PC-3 (cell line): Measurements from ENCODE around the gene ABLIM1. TPM values are rescaled to one million over a fixed set of nuclear protein-coding genes. Genes with fewer than 3 reads are reported as not detected.

Experiments used
- ATAC-seq: fragments of 200-7000 bp; cut with Tn5 transposase; 2 replicates; pipeline ENCODE4 v1.9.1; 2020; ENCODE audit warnings: mild to moderate bottlenecking, moderate library complexity
- BruUV-seq: library from RNA; stranded (reverse); fragments of 400-500 nt; replicated peaks from 2 replicates; lab custom pipeline; 2021; lab: Mats Ljungman, UMichigan
- CTCF ChIA-PET: fragments of 300-600 bp; sonication (Branson Sonifier 250); formaldehyde crosslinking; loops from one replicate; lab custom pipeline; 2022; ENCODE audit warnings: antibody characterized with exemption; lab: Charles Lee
- POLR2A ChIA-PET: fragments of 300-600 bp; sonication (Branson Sonifier 250); formaldehyde crosslinking; loops from one replicate; lab custom pipeline; 2022; ENCODE audit warnings: antibody characterized with exemption; ENCODE audit not compliant: unreplicated experiment; lab: Charles Lee
- DNase-seq: peaks from one replicate; pipeline ENCODE4 v3.0.0-alpha.2; 2015
- H2AFZ ChIP-seq: fragments of 300-600 bp; sonication (generic); 2 replicates; pipeline ENCODE4 v1.6.0; 2016; ENCODE audit warnings: antibody characterized with exemption, low read length
- H3F3A ChIP-seq: fragments of 300-600 bp; sonication (generic); one replicate; pipeline ENCODE4 v1.6.0; 2017; ENCODE audit warnings: antibody characterized with exemption, low read length, control low read depth, mild to moderate bottlenecking; ENCODE audit not compliant: unreplicated experiment
- H3K27ac ChIP-seq: fragments of 300-600 bp; sonication (generic); 2 replicates; pipeline ENCODE4 v1.5.1; 2016; ENCODE audit warnings: mild to moderate bottlenecking, low read length
- H3K27me3 ChIP-seq: fragments of 300-600 bp; sonication (generic); 2 replicates; pipeline ENCODE4 v1.6.1; 2016; ENCODE audit warnings: low read length, mixed read lengths
- H3K36me3 ChIP-seq: fragments of 300-600 bp; sonication (generic); 2 replicates; pipeline ENCODE4 v1.6.1; 2016; ENCODE audit warnings: low read depth, mixed run types, low read length, mixed read lengths
- H3K4me1 ChIP-seq: fragments of 300-600 bp; sonication (generic); 2 replicates; pipeline ENCODE4 v1.5.1; 2016; ENCODE audit warnings: low read length; ENCODE audit not compliant: insufficient read depth
- H3K4me2 ChIP-seq: fragments of 300-600 bp; sonication (generic); 2 replicates; pipeline ENCODE4 v1.6.0; 2016; ENCODE audit warnings: low read length
- H3K4me3 ChIP-seq: fragments of 300-600 bp; sonication (generic); 2 replicates; pipeline ENCODE4 v1.5.1; 2016; ENCODE audit warnings: mild to moderate bottlenecking, low read length, mixed read lengths
- H3K79me2 ChIP-seq: fragments of 300-600 bp; sonication (generic); 2 replicates; pipeline ENCODE4 v1.6.1; 2017; ENCODE audit warnings: low read length, mixed read lengths
- H3K9ac ChIP-seq: fragments of 300-600 bp; sonication (generic); 2 replicates; pipeline ENCODE4 v1.6.0; 2016; ENCODE audit warnings: mild to moderate bottlenecking, low read length
- H3K9me2 ChIP-seq: fragments of 300-600 bp; sonication (generic); replicated peaks from 2 replicates; pipeline ENCODE4 v1.6.1; 2016; ENCODE audit warnings: mixed run types, low read length, mixed read lengths
- H3K9me3 ChIP-seq: fragments of 300-600 bp; sonication (generic); 2 replicates; pipeline ENCODE4 v1.6.1; 2016; ENCODE audit warnings: low read length, mixed read lengths
- H4K20me1 ChIP-seq: fragments of 300-600 bp; sonication (generic); 2 replicates; pipeline ENCODE4 v1.6.1; 2016; ENCODE audit warnings: low read length, mixed read lengths
- EZH2 ChIP-seq: fragments of 300-600 bp; sonication (generic); IDR thresholded peaks from one replicate; pipeline ENCODE4 v1.6.1; 2017; ENCODE audit warnings: antibody characterized with exemption, mild to moderate bottlenecking, low read length; ENCODE audit not compliant: unreplicated experiment
- EZH2phosphoT487 ChIP-seq: fragments of 300-600 bp; sonication (generic); IDR thresholded peaks from 2 replicates; pipeline ENCODE4 v1.6.1; 2018; ENCODE audit warnings: mild to moderate bottlenecking, antibody characterized with exemption, low read length, borderline replicate concordance
- intact Hi-C: fragments of 100-400 bp; cut with micrococcal nuclease; formaldehyde crosslinking; loops from 2 replicates; pipeline ENCODE4 v1.9.0; 2023
- total RNA-seq: library from RNA; depleted of rRNA; stranded (reverse); fragments of >200 nt; gene quantifications from 2 replicates; pipeline ENCODE4 v1.2.3, GENCODE V29; 2014
- TF ChIP-seq, protein P1 (sequence below): fragments of 300-600 bp; sonication (generic); conservative IDR thresholded peaks from 2 replicates; pipeline ENCODE4 v1.5.1; 2017; ENCODE audit warnings: antibody characterized with exemption, low read depth, mild to moderate bottlenecking, low read length

The ABLIM1 gene
- total RNA-seq, 1 experiment from 2014 or later, result 12.3 TPM

DNA sequence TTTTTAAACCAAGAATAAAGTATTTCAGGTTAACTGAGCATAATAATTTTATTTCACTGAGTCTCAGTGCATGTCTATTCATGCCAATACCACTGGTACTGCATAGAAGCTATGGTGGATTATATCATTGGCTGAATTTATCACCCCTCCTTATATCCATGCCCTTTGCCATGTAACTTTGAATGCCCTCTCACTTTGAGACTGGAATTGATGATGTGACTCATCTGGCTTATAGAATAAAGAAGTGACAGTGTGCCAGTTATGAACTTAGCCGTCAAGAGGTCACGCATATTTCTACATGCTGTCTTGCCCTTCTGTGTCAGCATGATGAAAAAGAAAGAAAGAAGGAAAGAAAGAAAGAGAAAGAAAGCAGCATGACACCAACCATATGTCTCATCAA lies 20.7 kb upstream of the ABLIM1 start:
- ChIA-PET CTCF (no interaction called here), POLR2A (interaction anchor here (0.6 kb wide), 1 partner anchor 26 kb away, joined by 3 read pairs; no protein-coding TSS in a partner anchor)
- no peak overlapping the region for H3K4me2 ChIP-seq
- no peaks in the 10 kb centered on the region for H3K36me3 ChIP-seq
- no TSS peak for BruUV-seq
- H3K79me2 ChIP-seq, result no peaks in the 10 kb centered on the region
- ATAC-seq (no peak; the same call in 1 of the 2 replicates), DNase-seq (no peak)
- H3K4me3 ChIP-seq, result no peak overlapping the region
- H3K9ac ChIP-seq, result no peak overlapping the region
- intact Hi-C loops, result no loop called here
- TF ChIP-seq EZH2 (no peak), EZH2phosphoT487 (no peak)
- TF ChIP-seq, protein P1, sequence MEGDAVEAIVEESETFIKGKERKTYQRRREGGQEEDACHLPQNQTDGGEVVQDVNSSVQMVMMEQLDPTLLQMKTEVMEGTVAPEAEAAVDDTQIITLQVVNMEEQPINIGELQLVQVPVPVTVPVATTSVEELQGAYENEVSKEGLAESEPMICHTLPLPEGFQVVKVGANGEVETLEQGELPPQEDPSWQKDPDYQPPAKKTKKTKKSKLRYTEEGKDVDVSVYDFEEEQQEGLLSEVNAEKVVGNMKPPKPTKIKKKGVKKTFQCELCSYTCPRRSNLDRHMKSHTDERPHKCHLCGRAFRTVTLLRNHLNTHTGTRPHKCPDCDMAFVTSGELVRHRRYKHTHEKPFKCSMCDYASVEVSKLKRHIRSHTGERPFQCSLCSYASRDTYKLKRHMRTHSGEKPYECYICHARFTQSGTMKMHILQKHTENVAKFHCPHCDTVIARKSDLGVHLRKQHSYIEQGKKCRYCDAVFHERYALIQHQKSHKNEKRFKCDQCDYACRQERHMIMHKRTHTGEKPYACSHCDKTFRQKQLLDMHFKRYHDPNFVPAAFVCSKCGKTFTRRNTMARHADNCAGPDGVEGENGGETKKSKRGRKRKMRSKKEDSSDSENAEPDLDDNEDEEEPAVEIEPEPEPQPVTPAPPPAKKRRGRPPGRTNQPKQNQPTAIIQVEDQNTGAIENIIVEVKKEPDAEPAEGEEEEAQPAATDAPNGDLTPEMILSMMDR, result no peak
- no peak overlapping the region for H2AFZ ChIP-seq
- no peak overlapping the region for H3K27ac ChIP-seq
- no peaks in the 10 kb centered on the region for H3K9me3 ChIP-seq
- no peaks in the 10 kb centered on the region for H4K20me1 ChIP-seq
- H3K27me3 ChIP-seq, result no peaks in the 10 kb centered on the region
- peaks cover 19% of the 10 kb centered on the region for H3K4me1 ChIP-seq
- no peaks in the 10 kb centered on the region for H3K9me2 ChIP-seq
- no peaks in the 10 kb centered on the region for H3F3A ChIP-seq

DNA sequence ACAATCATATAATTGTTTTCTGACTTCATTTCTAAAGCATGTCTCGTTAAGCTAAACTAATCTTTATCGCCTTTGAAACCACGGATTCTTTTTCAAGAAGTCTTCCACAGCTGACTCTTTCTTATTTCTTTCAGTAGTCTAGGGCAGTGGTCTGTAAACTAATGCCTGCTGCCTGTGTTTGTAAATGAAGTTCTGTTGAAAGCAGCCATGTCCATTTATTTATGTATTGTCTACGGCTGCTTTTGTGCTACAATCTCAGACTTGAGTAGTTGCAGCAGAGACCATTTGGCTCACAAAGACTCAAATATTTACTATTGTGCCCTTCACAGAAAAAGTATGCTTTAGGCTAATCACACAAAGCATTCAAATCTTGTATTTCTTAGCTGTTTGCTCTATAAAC lies 20.3 kb upstream of the ABLIM1 start:
- intact Hi-C loops, result no loop called here
- Histone ChIP-seq H3F3A (no peaks in the 10 kb centered on the region), H4K20me1 (no peaks in the 10 kb centered on the region), H3K9ac (no peak overlapping the region), H3K79me2 (no peaks in the 10 kb centered on the region), H3K4me1 (peaks cover 15% of the 10 kb centered on the region), H3K9me2 (no peaks in the 10 kb centered on the region), H3K4me2 (no peak overlapping the region), H3K27ac (no peak overlapping the region), H3K27me3 (no peaks in the 10 kb centered on the region), H2AFZ (no peak overlapping the region), H3K4me3 (no peak overlapping the region), H3K9me3 (no peaks in the 10 kb centered on the region), H3K36me3 (no peaks in the 10 kb centered on the region)
- DNase-seq (no peak), ATAC-seq (no peak)
- CTCF ChIA-PET, result no interaction called here
- no TSS peak for BruUV-seq
- TF ChIP-seq, protein P1, result no peak
- no peak for TF ChIP-seq EZH2
- TF ChIP-seq EZH2phosphoT487, result no peak
- POLR2A ChIA-PET, result interaction anchor here (0.6 kb wide), 1 partner anchor 25 kb away, joined by 3 read pairs; no protein-coding TSS in a partner anchor

DNA sequence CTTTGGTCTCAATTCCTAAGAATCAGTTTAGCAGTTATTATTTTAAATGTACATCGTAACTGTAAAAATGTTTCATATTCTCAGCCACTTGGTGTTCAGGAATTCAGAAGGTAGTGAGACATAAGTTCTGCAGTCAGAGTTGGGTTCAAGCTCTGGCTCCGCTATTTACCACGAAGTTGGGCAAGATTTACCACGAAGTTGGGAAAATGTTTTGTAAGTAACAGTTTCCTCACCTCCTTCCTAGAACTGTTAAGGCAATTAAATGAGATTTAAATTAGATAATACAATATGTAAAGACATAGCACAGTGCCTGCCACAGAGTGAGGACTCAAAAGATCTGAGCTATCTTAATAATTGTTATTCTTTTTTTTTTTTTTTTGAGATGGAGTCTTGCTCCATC lies 16.3 kb upstream of the ABLIM1 start:
- POLR2A ChIA-PET, result no interaction called here
- Histone ChIP-seq H3K4me3 (no peak overlapping the region), H2AFZ (no peak overlapping the region), H3K9me3 (no peaks in the 10 kb centered on the region), H3K27me3 (no peaks in the 10 kb centered on the region), H3K27ac (no peak overlapping the region), H3K4me2 (no peak overlapping the region), H3K79me2 (no peaks in the 10 kb centered on the region), H3F3A (no peaks in the 10 kb centered on the region), H3K36me3 (no peaks in the 10 kb centered on the region), H4K20me1 (no peaks in the 10 kb centered on the region), H3K9me2 (no peaks in the 10 kb centered on the region), H3K9ac (no peak overlapping the region), H3K4me1 (no peaks in the 10 kb centered on the region)
- no peak for TF ChIP-seq EZH2phosphoT487
- TF ChIP-seq, protein P1, result no peak
- no peak for TF ChIP-seq EZH2
- intact Hi-C loops, result no loop called here
- CTCF ChIA-PET, result no interaction called here
- ATAC-seq, result no peak
- DNase-seq, result no peak
- no TSS peak for BruUV-seq
